HG03469 (cell line): Measurements from ENCODE around the gene ACADS.

Experiments used
- ATAC-seq: cut with Tn5 transposase; IDR thresholded peaks from one replicate; pipeline ENCODE4 v1.9.1; 2021; ENCODE audit warnings: mild to moderate bottlenecking, moderate library complexity, moderate number of reproducible peaks; ENCODE audit not compliant: unreplicated experiment

Gene ACADS

DNA sequence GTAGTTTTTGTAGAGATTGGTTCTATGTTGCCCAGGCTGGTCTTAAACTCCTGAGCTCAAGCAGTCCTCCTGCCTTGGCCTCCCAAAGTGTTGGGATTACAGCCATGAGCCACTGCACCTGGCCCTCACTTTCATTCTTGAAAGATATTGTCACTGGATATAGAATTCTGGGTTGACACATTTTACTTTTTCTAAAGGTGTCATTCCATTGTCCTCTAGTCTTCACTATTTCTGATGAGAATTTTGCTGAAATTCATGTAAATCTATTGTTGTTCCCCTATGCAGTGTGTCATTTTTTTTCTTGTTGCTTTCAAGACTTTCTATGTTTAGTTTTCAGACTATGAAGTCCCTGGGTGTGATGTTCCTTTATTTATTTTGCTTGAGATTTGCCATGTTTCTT, 29.2 kb downstream of the ACADS start:
- no peak for ATAC-seq

DNA sequence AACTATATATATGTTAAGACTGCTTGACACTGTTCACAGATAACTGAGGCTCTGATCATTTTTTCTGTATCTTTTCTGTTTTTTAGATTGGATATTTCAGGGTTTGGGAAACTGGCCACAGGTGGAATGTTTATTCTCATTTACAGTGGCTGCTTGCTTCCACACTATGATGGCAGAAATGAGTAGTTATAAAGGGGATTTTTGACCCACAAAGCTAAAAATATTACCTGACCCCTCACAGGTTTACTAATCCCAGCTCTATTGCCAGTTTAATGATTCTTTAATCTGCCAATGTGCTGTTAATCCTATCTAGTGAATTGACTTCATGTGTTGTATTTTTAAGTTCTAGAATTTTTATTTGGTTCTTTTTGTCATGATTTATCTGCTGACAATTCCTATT, 29.6 kb downstream of the ACADS start:
- no peak for ATAC-seq

DNA sequence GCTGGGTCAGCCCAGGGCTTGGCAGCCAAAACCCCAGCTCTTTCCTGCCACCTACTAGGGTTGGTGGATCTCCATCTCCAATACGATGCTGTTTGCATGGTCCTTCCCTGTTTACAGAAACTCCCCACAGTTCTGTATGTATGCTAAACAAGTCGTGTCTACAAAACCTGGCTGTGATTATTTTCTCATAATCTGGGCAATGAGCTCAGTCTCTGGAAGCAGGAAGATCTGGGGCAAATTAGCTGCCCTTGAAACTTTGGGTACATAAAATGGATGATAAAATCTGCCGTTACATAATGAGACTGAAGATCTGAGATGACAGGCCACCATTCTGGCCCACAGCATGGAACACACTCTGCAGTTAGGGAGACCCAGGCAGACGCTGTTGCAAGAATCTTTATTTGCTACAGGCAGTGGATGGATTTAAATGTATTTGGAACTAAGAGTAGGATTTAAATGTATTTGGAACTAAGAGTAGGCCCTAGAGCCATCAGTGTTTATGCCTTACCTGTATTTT, 31.7 kb downstream of the ACADS start:
- ATAC-seq: no peak

DNA sequence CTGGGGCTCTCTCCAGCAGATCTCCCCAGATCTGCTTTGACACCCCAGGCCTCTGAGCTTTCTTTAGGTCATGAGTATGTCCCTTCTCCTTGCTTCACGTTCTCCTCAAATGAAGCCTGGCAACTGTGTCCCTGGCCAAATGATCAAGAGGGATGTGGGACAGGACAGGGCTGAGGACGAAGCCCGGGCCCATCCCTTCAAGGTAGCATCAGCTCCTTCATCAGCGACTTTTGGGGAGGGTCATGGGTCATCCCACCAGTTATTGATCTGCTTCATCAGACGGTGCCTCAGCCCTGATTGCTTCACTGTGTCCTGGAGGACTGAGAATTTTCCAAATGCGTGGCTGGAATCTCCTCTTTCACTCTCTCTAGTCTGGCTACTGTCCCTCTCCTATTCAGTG, 32.3 kb downstream of the ACADS start:
- no peak for ATAC-seq

DNA sequence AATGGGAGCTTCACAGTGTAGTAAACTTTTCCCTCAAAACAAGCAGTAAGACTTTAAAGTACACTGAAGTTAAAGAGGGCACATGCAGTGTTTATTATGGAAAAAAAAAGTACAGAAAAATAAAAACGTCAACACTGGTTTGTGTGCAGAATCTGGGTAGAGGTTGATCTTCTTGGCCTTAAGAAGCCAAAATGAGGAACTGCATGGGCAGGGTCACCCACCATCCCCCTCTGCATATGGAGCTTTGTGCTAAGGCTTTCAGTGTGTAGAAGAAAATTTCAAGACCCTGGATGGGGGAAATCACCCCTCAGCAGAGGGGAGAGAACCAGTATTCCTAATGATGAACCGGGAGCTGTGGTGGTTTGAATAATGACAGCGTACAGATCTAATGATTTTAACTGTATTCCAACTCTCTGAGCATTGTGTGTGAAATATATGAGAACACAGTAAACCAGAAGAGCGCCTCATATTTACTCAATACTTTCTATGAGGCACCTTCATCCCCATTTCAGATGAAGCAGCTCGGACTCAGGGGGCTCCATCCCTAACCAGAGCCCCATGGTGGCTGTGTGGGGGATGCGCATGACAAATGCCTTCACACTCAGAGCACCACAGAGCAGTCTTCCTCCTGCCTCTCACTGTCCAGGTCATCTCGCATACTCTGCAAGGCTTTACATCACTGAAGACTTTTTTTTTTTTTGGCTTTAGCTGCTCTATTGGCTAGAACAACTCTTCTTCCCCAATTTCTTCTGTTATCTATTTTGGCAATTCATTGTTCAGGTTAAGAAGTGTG, 33.4 kb downstream of the ACADS start:
- no peak for ATAC-seq

DNA sequence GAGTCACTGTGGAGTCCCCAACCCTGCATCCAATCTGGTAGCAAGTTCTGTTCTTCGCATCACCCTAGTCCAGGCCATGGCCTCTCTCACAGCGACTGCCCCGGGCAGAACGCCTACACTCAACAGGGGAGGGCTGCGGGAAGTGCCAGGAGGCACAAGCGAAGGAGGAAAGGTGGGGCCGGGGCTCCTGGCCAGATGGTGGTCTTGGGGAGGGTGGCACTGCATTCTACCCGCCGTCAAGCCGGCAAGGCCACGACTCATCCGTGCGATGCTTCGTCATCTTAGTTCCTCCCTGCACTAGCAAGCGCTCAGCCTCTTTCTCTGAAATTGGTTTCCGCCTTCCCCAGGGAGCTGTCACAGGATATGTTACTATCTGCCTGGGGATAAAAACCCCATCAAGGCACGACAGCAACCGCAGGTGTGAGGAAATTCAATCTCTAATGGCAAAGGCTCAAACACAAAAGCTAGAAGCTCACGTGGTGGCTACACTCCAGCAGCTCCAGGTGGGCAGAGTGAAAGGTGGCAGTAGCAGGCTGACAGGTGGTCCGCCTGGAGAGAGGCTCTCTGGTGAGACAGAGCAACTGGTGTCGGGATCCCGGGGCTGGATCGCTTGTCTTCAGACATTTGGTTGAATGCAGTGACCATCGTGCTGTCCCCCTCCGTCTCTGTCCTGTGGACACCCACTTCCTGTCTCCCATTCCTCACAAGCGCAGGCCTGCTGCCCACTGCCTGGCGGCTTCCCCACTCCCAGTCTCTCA, 34.1 kb downstream of the ACADS start:
- no peak for ATAC-seq

DNA sequence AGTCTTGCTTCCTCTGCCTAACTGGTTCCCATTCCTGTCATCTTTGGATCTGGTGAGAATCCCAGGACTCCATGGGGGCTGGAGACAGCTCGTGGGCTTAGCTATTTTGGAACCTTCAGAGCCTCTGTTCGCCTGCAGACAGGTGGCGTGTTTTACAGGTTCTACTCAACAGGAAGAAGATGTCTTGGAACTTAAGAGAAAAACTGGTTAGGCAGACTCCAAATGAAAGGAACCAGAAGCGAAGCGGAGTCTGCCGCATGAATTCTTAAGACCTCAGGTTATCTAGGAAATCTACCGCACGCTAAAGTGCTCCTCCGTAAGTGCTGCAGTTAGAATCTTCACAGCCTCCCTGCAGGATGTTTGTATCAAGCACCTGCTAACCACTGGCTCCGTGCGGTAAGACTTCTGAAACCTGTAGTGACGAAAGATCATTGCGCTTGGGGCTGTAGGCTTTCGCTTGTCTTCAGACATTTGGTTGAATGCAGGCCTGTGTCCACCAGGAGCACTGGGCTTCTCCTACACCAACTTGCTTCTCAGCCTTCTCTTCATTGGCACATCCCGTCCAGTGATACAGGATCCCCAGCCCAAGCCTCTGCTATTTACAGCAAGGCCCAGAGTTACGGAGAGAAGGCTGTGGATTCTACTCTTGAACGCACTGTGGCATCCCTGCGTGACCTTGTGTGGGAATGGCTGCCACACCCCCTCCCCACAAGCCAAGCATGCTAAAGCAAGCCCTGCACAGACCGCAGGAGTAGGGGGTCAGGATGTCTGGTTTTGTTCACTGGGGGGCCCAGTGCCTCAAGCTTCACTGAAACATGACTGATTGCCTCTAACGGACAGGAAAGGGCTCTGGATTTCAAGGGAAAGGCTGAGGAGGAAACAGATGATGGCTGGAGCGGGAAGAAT, 35.0 kb downstream of the ACADS start:
- no peak for ATAC-seq

DNA sequence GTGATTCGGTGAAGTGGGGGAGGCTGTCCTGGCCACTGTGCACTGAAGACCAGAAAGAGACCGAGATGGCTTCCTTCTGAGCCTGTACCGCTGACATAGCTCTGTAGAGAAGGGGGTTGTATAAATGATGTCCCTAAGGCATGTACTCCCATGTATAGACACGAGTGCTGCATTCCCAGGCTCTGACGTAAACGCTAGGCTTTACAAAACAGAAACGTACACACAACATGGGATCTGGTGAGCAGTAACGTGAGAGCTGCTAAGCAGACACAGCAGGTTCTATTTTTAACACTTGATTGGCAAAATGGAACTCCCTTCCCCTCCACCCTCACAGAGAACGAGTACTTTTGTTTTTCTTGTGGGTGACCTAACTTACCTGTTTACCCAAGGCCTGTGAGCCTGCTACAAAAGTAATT, 35.9 kb downstream of the ACADS start:
- no peak for ATAC-seq

DNA sequence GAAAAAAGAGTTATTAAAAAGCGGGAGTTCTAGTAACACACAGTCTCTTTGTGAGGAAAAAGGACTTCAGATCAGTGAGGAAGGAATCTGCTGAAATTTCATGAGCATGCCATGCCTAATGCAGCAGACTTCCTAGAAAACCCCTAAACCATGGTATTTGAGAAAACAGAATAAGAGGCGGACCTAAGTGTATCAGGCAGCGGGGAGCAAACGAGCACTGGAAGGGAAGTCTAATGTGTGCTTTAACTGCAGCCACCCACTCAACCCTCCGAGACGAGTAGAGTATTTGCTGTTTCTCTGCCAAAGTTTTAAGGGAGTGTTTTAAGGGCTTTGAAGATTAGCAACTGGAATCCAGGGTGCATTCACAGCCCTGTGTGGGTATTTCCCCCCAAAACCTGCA, 36.5 kb downstream of the ACADS start:
- no peak for ATAC-seq

DNA sequence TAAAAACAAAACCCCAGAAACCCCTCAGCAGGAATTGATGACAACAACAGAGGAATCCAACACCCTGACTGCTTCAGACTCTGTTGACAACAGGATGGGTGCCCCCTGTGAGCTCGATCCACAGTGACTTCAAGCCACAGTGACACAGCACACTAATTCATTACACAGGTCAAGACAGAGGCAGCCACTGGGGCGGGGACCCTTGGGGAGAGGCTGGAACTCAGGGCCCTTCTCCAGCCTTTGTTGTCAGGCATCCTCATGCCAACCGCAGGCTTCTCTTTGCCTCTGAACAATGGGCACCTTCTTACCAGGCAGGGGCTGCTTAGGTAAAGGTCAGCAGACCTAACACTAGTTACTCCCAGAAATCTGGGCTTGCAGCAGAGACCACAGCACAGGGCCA, 37.6 kb downstream of the ACADS start:
- no peak for ATAC-seq

DNA sequence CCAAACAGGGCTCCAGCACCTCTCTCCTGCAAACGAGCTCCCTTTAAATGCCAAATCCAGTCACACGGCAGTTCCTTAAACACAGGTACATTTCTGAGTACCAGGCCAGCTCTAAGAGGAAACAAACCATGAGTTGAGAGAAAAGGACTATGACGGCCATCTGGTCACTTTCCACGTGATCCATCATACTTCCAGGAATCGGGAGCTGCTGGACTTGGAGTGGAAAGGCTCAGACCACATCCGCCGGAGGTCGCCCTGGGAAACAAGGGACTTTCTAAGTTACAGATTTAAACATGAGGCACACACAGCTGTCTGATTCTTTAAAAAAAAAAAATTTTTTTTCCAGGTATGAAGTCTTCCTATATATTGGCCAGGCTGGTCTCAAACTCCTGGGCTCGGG, 39.2 kb downstream of the ACADS start:
- ATAC-seq: no peak

DNA sequence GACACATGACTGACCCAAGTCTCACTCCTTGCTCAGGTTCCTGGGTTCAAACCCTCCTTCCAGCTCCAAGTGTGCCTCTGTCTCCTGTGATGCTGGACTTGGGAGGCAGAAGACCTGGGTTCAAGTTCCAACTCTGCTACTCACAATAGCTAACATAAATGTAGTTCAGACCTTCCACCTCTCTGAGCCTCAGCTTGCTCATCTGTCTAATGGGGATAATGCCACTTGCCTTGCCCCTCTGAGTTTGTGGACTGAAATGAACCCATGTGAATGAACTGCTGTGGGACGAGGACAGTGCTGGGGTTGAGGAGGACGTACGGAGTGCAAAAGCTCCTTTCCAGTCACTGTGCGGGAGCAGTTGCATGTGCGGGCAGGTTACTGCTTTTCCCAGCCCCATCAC, 40.9 kb downstream of the ACADS start:
- no peak for ATAC-seq

DNA sequence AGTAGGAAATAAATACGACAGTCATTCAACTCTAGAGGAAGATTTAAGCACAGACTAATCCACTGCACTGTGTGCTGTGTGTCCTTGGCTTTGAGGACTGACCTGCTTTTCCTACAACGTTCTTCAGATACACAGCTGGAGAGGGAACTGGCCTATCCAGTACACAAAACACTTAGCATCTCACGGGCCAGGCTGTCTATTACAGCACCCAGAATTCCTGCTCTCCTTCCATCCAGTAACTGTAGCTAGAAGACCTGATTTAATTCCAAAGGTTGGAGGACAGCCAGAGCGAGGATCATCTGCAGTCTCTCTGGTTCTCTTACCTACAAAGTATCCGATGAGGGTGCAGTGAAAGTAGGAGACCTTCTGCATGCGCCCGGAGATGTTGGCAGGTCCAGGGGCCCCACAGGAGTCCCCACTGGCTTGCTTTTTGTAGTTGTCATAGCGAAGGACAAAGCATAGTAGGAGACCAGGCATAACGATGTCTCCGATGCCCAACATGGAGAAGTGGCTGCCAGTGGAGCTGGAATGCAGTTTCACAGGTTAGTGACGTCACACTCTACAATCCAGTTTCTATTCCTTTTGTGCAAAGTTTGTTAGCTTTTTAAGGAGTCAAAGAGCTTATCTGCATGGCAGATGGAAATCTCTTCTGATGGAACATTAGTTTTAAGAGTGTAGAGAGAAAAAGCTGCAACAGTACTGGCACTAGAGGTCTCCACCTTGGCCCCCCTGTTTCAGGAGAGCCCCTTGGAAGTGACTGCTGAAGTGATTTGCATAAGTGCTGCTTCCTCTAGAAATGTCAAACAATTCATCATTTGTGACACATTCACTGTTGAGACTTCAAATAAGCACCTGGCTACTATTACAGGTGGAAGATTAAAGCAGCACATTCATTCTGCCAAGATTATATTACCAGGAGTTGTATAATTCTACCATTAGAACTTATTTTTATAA, 41.7 kb downstream of the ACADS start:
- no peak for ATAC-seq

DNA sequence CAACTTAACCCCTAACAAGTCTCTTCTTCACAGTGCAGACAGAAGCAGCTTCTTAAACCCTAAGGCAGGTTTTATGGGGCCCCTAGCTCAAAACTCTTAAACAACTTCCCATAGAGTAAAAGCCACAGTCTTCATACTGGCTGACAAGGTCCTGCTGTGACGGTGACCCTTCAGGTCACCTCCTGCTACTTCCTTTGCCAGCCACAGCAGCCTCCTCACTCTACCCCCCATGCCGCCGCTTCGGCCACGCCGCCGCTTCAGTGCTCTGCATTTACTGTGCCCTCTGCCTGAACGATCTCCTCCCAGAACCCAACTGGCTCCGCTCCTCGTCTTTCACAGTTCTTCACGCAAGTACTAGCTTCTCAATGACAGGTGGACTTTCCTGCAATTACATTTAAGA, 45.5 kb downstream of the ACADS start:
- ATAC-seq: no peak

DNA sequence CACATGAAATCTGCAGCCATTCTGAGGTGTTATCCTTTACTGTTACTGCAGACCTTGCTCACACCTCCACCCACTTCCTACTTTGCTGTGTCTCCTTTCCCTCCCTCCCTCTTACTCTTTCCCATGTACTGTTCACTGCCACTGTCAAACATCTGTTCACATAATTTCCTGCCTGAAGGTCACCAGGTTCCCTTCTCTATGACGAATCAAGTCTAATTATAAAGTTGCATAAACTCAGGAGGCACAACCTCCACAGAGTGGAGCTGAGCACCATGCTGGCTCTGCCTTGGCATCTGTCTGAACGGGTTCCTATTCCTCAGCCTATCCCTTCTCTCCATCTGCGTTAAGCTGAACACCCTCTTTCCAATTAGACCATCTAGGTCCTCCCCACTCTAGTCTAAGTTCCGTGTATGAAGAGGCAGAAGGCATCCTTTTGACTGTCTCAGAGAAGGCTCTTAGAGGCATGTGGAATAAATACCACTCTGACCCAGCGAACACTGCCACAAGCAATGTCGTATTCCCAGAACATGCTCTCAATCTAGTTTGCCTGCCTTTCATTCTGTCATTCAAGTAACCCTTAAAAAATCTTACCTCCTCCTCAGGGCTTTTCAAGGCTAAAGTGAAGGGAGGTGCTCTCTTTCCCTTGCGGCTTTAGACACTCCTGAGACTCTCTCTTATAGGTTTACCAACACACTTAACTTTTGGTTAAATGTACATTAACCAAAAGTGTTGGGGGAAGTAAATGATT, 48.7 kb downstream of the ACADS start:
- ATAC-seq: no peak

DNA sequence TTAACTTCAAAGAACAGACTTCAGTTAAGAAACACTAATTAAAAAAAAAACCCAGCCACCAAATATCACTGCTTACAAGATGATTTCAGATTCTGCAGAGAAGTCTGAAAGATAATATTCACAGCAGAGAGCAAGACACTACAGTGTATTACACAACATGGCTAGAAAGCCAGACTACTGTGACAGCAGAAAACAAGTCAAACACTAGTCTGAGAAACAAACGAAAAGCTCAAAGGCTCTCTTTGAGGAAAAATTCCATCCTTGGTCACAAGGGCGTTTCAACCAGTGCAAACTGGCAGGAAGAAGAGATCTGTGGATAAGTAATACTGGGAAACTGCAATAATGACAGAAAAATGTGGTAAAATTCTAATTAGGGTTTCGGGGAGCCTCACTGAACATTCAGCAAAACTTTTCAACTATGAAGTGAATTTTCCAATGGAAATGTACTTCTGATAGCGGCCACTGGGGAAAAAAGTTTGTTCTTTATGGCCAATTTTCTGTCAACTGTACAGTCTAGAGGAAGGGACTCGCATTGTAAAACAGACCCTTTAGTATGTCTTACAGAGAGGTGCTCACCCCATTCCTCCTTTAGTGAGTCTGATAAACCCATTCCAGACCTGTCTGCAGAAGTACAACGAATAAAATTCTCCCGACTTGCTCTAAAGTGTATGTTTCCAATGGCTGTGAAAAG, 50.4 kb downstream of the ACADS start:
- no peak for ATAC-seq

DNA sequence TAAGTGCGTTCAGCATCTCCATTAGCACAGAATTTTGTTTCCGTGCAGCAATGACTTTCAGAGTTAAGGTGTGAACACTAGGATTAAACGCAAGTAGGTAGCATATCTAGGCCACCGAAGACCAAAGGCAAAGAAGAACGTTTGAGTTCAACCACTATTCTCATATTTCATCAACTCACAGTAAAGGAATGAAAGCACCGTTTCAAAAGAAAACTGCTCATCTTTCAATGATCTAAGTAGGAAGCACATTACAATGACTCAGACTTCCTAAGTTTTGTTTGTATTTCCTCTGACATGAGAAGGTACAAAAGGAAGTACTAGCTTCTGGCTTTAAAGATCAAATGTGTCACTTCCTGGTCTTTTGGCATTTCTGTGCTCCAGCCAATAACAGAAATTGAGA, 57.6 kb downstream of the ACADS start:
- ATAC-seq: no peak

DNA sequence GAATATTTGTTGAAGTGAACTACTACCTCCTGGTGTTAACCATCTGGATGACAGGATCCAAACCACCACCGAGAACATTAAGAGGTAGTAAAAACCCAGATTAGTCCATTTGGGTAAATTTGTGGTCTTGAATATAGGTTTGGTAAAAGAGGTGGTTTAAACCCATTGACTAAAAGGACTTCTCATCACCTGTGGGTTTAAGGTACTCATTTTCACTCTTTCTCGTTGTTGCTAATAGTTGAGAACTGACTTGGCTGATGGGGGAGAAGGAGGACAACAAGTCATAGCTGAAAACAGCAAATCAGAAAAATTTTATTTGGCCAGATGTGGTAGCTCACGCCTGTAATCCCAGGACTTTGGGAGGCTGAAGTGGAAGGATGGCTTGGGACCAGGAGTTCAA, 59.2 kb downstream of the ACADS start:
- no peak for ATAC-seq

DNA sequence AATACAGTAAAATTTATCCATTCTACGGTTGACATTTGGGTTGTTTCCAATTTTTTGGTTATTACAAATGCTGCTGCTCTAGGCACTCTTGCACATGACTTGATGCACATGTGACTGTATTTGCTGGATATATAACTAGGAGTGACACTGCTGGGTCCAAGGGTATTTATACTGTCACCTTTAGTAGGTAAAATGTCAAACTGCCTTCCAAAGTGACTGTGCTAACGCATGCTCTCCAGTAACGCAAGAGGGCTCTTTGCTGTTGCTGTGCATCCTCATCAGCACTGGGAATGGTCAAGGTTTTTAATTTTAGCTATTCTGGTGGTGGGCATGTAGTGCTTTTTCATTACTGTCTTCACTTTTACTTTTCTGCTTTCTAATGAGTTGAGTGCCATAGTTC, 62.3 kb downstream of the ACADS start:
- no peak for ATAC-seq
